ENCODE measurements around the gene WDR27.

WDR27 gene

DNA sequence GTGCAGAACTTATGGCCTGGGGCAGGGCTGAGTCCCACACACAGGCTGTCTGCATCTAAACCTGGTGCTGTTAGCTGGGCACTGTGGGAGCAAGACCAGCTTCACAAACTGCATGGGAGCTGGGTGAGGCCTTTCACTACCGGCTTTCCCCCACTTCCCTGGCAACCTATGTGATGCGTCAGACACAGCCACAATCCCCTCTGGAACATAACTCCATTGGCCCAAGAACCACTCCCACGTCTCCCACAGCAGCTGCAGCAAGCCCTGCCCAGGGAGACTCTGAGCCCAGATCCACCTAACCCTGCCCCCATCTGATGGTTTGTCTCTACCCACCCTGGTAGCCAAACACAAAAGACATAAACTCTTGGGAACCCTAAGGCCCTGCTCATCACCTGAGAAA is 9.3 kb downstream of the WDR27 start:
- no peak for TF ChIP-seq POLR2A (IDR thresholded peaks at IDR 0.05; ENCODE audit: low read length)
- no peak for TF ChIP-seq GATA1 (IDR thresholded peaks at IDR 0.05; ENCODE audit: low read depth, low read length)
- no peak for DNase-seq

DNA sequence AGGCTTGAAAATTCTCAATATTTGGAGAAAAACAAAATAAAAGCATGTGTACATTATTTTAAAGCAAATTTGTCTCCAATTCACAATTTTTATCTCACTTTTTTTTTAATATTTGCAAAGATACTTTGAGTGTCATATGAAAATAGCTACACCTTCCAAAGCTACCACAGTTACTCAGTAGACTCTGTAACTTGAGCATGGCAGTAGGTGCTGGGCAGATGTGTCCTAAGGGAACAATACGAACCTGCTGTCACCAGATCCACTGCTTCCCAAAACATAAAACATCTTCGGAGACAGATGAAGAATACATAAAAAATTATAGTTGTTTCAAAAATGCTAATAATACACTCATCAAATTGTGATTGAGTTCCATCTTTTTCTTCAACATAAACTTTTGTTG is 10.6 kb downstream of the WDR27 start:
- TF ChIP-seq GATA1 (IDR thresholded peaks at IDR 0.05; ENCODE audit: low read depth, low read length) (no peak), POLR2A (IDR thresholded peaks at IDR 0.05; ENCODE audit: low read length) (no peak)
- DNase-seq: no peak

DNA sequence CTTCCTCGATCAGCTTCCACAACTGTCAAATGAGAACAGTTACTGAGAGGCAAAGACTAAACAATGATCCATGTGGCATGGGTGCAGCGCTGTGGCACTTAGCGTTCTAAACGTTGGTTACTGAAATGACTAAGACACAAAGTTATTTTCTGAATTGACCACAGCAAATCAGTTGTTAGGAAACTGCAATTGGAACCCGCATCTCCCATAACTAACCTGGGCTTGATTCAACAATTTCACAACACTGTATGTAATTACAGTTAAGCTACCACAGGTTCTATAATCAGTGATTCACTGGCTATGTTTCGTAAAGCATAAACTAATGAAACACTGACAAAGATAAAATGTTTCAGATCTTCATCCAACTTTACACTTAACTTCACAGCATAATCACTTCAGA is 12.5 kb downstream of the WDR27 start:
- DNase-seq: no peak

DNA sequence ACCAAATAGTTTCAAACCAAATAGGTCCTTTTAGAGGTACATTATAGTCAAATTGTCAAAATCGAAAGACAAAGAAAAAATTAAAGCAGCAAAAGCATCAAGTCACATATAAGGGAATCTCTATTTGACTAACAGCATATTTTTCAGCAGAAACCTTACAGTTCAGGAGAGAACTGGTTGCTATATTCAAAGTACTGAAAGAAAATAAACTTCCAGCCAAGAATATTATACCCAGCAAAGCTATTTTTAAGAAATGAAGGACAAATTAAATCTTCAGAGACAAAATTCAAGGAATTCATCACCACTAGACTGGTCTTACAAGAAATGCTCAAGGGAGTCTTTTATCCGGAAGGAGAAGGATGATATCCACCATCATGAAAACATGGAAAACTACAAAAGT is 16.0 kb downstream of the WDR27 start:
- no peak for DNase-seq
- TF ChIP-seq POLR2A (IDR thresholded peaks at IDR 0.05; ENCODE audit: low read length) (no peak), GATA1 (IDR thresholded peaks at IDR 0.05; ENCODE audit: low read depth, low read length) (no peak)

More for the DNA sequence above, 12.5 kb downstream of the WDR27 start:
- TF ChIP-seq POLR2A (IDR thresholded peaks at IDR 0.05; ENCODE audit: low read length) (no peak), GATA1 (IDR thresholded peaks at IDR 0.05; ENCODE audit: low read depth, low read length) (no peak)

DNA sequence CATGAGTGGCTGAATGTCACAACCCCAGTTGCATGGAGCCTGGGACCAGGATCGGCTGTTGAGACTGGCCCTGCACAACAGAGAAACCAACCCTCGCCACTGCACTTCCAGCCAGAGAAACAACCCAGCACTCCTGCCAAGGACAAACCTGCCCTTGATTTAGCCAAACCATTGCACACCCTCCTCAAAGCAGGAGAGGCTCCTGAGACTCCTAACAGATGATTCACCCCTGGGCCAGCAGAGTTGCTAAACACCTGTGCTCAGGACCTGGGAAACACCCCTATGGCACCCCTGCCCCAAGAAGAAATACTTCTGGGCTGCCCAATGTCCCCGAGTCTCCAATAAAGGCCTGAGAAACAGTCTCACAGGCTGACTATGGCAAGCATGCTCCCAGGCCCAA is 17.8 kb downstream of the WDR27 start:
- no peak for DNase-seq
- TF ChIP-seq POLR2A (IDR thresholded peaks at IDR 0.05; ENCODE audit: low read length) (no peak), GATA1 (IDR thresholded peaks at IDR 0.05; ENCODE audit: low read depth, low read length) (no peak)

DNA sequence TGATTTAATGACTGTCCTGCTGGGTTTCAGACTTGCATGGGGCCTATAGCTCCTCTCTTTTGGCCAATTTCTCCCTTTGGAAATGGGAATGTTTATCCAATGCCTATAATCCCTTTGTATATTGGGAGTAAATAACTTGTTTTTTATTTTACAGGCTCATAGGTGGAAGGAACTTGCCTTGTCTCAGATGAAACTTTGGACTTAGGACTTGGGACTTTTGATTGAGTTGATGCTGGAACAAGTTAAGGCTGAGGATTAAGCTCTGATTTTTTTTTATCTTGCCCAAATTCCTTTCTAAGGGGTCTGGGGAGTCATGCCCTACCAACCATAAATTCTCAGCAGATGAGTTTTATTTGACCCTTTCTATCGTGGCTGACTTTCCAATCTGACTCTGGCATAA is 23.5 kb downstream of the WDR27 start:
- TF ChIP-seq POLR2A (IDR thresholded peaks at IDR 0.05; ENCODE audit: low read length): no peak
- no peak for TF ChIP-seq GATA1 (IDR thresholded peaks at IDR 0.05; ENCODE audit: low read depth, low read length)
- DNase-seq: no peak

DNA sequence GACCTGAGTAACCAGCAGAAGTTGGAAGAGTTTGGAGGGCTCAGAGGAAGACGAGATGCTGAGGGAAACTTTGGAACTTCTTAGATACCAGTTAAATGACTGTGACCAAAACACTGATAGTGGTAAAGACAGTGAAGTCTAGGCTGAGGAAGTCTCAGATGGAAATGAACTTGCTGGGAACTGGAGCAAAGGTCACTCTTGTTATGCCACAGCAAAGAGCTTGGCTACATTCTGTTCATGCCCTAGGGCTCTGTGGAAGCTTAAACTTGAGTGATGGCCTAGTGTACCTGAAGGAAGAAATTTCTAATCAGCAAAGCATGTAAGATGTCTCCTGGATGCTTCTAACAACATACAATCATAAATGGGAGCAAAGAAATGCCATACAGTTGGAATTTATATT is 24.7 kb downstream of the WDR27 start:
- no peak for TF ChIP-seq POLR2A (IDR thresholded peaks at IDR 0.05; ENCODE audit: low read length)
- no peak for DNase-seq

DNA sequence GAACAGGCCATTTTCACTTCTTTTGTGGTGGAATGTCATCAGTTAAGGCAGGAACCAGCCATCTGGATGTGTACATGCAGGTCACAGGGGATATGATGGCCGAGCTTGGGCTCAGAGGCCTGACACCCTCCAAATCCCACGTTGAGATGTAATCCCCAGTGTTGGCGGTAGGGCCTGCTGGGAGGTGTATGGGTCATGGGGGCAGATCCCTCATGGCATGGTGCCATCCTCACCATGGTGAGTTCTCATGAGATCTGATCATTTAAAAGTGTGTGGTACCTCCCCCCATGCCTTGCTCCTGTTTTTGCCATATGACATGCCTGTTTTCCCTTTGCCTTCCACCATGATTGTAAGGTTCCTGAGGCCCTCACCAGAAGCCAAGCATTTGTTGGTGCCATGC is 26.8 kb downstream of the WDR27 start:
- TF ChIP-seq POLR2A (IDR thresholded peaks at IDR 0.05; ENCODE audit: low read length): no peak
- no peak for TF ChIP-seq GATA1 (IDR thresholded peaks at IDR 0.05; ENCODE audit: low read depth, low read length)
- DNase-seq: no peak

DNA sequence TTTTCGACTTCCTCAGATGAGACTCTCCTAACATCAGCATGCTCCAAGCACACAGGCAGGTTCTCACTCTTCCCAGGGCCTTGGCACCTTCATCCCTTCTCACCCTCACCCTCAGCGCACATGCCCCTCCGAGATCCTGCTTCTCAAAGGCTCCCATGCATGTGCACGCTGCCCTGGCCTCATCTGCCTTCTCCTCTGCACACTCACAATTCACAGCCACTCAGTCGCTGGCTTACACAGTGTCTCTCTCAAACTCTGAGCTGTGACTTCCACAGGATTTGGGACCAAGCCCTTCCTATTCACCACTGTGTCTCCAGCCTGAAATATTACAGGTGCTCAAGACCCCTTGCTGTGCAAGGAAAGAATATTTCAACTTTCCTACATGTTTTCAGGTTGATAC is 30.3 kb downstream of the WDR27 start:
- no peak for DNase-seq
- TF ChIP-seq GATA1 (IDR thresholded peaks at IDR 0.05; ENCODE audit: low read depth, low read length) (no peak), POLR2A (IDR thresholded peaks at IDR 0.05; ENCODE audit: low read length) (no peak)

DNA sequence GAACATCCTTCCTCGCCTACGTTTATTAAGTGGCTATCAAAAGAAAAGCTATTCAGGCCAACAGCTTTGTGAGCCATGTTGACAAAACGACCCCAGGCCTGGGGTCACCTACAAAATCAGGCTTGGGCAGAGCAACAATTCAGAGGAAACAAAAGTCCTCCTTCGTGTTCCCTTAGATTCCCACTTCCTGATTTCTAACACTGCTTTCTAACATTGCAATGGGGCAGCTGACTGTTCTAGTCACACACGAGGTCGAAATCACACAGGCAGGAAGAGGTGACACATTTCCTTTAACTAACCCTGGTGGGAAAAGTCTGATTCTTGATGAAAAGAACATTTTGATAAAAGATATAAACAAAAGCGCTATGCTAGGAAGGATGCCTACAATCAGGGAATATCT is 31.9 kb downstream of the WDR27 start:
- TF ChIP-seq GATA1 (IDR thresholded peaks at IDR 0.05; ENCODE audit: low read depth, low read length) (no peak), POLR2A (IDR thresholded peaks at IDR 0.05; ENCODE audit: low read length) (no peak)
- no peak for DNase-seq

DNA sequence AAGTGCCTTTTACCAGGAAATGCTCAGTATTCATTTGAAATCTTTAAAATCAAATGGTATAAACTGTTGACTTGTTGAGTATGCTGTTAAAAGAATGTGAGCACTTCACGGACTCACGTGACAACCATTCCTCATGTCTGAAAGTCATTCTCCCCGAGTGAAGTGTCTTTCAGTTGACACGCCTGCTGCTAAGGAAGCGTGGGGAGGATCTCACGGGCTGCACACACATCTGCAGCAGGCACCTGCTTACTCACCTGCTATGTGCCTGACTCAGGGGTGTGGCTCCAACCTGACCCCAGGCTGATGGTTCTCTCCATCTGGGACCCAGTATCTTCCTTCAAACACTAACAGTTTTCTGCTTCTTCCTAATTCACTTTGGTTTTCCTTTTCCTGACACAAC is 32.7 kb downstream of the WDR27 start:
- TF ChIP-seq GATA1 (IDR thresholded peaks at IDR 0.05; ENCODE audit: low read depth, low read length) (no peak), POLR2A (IDR thresholded peaks at IDR 0.05; ENCODE audit: low read length) (no peak)
- DNase-seq: no peak

DNA sequence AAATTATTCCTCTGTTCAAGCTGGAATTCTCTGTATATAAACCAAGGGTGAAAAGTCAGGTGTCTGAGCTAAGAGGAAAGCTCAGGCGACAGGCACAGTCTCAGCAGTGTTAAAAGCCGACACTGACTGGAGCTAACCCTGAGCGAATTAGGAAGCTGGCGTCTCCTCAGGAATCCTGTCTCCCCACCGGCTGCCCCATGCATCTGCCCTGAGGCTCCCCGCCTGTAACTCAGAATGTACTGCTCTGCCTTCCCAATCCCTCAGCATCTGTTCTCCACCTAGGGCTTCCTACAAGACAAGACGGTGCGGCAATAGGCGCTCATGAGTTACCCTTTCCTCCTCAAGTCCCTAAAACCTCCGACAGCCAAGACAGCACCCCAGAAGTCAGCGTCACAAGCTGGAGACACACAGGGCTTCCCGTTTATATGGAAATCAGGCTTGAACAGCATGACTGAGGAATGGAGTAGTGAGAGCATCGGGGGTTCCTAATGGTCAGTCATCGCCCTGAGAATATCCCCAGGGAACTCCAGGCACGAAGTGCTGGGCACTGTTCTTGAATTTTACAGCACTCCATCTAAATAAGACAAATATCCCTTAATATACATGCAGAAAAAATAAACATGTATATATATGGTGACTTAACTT is 33.5 kb downstream of the WDR27 start:
- DNase-seq: no peak
- no peak for TF ChIP-seq POLR2A (IDR thresholded peaks at IDR 0.05; ENCODE audit: low read length)

DNA sequence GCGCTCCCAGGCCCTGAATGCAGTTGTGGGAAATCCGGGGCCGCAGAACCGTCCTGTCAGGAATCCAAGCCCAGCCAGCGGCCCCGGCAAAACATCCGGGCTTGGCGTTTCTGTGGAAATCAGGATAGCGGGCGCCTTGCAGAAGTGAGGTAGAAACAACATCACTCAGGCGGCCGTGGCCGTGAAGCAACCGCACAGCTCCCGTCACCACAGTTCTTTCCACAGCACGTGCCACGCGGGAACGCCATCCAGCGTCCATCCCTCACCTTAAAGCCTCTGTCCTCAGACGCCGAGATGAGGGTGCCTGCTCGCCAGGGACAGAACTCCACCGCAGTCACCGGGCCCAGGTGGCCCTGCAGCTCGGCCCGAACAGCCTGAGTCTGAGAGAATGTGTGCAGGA is 34.1 kb downstream of the WDR27 start:
- no peak for DNase-seq
- TF ChIP-seq GATA1 (IDR thresholded peaks at IDR 0.05; ENCODE audit: low read depth, low read length) (no peak), POLR2A (IDR thresholded peaks at IDR 0.05; ENCODE audit: low read length) (no peak)

DNA sequence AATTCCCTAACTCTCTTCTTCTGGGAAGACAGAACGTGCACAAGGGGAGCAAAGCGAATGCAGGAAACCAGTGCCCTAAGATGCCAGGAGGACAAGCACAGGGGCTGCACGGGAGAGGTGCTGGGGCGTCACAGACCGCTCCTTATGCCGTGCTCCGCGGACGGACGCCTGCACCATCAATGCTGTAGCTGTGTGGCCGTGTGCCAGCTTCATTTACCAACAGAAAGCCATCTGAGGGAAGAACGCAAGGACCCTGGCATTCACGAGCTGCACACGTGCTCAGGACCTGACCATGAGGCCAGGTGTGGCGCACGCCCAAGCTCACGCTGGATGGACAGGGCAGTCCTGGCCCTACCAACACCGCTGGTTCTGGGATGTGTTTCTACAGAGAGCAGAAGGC is 35.4 kb downstream of the WDR27 start:
- TF ChIP-seq POLR2A (IDR thresholded peaks at IDR 0.05; ENCODE audit: low read length) (no peak), GATA1 (IDR thresholded peaks at IDR 0.05; ENCODE audit: low read depth, low read length) (no peak)
- DNase-seq: no peak

DNA sequence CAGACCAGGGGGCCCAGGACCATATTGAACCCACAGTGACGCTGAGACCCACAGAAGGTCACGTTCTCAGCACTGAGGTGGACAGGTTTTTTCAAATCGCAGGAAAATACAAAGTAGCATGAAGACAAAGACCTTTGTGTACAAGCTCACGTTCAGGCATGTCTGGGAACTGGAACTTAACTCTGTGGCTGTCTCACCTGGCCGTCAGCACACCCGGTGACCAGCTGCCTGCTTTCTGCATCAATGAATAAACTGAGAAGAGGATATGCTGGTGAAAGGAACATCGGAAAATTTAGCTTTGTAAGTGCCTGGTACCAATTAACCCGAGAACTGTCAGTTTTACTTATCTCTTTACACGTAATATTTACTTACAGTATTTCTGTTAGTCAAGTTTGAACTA is 36.5 kb downstream of the WDR27 start:
- no peak for TF ChIP-seq POLR2A (IDR thresholded peaks at IDR 0.05; ENCODE audit: low read length)
- no peak for DNase-seq

DNA sequence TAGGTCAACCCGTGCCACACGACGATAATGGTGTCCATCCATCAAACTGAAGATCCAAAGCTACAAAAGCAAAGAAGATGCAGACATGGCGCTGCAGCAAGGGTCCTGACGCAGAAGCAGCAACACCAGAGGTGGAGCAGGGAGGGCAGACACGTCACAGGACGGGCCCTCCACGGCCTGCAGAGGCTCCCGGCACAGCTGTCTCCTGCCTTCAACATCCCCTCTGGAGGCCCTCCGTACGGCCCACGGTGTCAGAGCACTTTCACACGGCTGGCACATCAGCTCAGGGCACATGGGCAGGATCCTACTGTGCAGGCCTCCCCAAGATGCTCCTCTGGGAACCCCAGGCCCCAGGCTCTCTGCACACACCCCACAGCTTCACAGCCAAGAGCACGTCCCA is 37.6 kb downstream of the WDR27 start:
- no peak for DNase-seq
- TF ChIP-seq POLR2A (IDR thresholded peaks at IDR 0.05; ENCODE audit: low read length) (no peak), GATA1 (IDR thresholded peaks at IDR 0.05; ENCODE audit: low read depth, low read length) (no peak)

Measured in erythroblast (primary cell).